Stimulated activated CD4-positive, alpha-beta T cell treated with anti-CD3 and anti-CD28 coated beads, TNF-alpha, amount 100 ng/mL, for 48 hours (primary cell): ENCODE results near the gene GMPR2.

Experiments
- DNase-seq, 3 donors: peaks; one replicate each; pipeline ENCODE4 v3.0.0-alpha.2; 2020; ENCODE audit warnings: low read depth in 3 of 3

Gene GMPR2

GRCh38 chr14:24252289-24253124 is 19.8 kb downstream of the GMPR2 start:
- DNase-seq, result no peak

- DNase-seq, result no peak
Measured at GRCh38 chr14:24253936-24254335, 21.2 kb downstream of the GMPR2 start.

GRCh38 chr14:24254630-24255392 is 22.1 kb downstream of the GMPR2 start:
- no peak for DNase-seq

- DNase-seq, result no peak
Measured at GRCh38 chr14:24255438-24255837, 22.7 kb downstream of the GMPR2 start.

- DNase-seq, result no peak
Measured at GRCh38 chr14:24255931-24256711, 23.4 kb downstream of the GMPR2 start.

GRCh38 chr14:24256960-24257359 is 24.2 kb downstream of the GMPR2 start:
- DNase-seq, result no peak

GRCh38 chr14:24258119-24258518 is 25.4 kb downstream of the GMPR2 start:
- DNase-seq, result no peak

GRCh38 chr14:24258548-24259265 is 26.0 kb downstream of the GMPR2 start:
- DNase-seq, result no peak

GRCh38 chr14:24259282-24260025 is 26.7 kb downstream of the GMPR2 start:
- DNase-seq, result no peak

GRCh38 chr14:24260026-24260779 is 27.5 kb downstream of the GMPR2 start:
- no peak for DNase-seq

- DNase-seq, result no peak
Measured at GRCh38 chr14:24260780-24261157, 28.0 kb downstream of the GMPR2 start.

- no peak for DNase-seq
Measured at GRCh38 chr14:24261256-24261968, 28.7 kb downstream of the GMPR2 start.

GRCh38 chr14:24261969-24262327 is 29.2 kb downstream of the GMPR2 start:
- no peak for DNase-seq

GRCh38 chr14:24262821-24263733 is 30.3 kb downstream of the GMPR2 start, which contains the start of gene TGM1:
Gene TGM1, minus strand, starts transcription at chr14:24263177. Its CDS starts 825 bp downstream, at chr14:24262352.
- no peak for DNase-seq

- DNase-seq, result no peak
Measured at GRCh38 chr14:24263848-24264247, 31.1 kb downstream of the GMPR2 start.

- no peak for DNase-seq
Measured at GRCh38 chr14:24264298-24264697, 31.6 kb downstream of the GMPR2 start.

- no peak for DNase-seq
Measured at GRCh38 chr14:24266344-24267244, 33.9 kb downstream of the GMPR2 start.
